Measurements from ENCODE around the gene ZNF3. TPM values are rescaled to one million over a fixed set of nuclear protein-coding genes. Genes with fewer than 3 reads are reported as not detected.
A peak's percentile ranks its signal among the peaks of the same experiment; 100 is the strongest.

Gene ZNF3
- total RNA-seq, 4 donors from 2014 or later: 37.4 to 42.7 (median 41.0) TPM

DNA sequence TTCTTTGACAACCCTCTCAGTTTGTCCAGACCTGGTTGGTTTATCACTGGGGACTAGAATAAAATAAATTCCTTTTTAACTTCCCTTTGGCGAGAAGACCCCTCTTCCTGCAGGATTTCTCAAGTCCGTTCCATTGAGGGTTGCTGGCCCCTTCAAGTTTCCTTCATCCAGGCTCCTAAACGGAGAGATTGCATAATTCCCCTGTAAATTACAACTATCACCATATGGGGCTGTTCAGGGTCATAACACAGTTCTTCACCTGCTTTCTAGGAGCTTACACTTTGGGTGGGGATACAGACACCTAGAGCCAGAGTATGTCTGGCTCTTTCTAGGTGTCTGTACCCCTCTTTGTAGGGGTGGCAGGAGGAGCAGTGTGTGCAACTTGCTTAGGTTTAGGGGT is 4.0 kb upstream of the ZNF3 start:
- 60 to 64% methylated on average over 3 of the region's 3 CpGs for WGBS, 2 donors (ENCODE audit: low coverage in 1 of 2)
- intact Hi-C loops (cut with DNase I; ENCODE audit: low total_unique reads): loop anchor here (5.0 kb wide), 1 partner anchor 42 kb away; the partner anchor contains the start of gene MBLAC1
- H3K27ac ChIP-seq: peak overlapping the region; percentile 89 to 93 (median 92)

DNA sequence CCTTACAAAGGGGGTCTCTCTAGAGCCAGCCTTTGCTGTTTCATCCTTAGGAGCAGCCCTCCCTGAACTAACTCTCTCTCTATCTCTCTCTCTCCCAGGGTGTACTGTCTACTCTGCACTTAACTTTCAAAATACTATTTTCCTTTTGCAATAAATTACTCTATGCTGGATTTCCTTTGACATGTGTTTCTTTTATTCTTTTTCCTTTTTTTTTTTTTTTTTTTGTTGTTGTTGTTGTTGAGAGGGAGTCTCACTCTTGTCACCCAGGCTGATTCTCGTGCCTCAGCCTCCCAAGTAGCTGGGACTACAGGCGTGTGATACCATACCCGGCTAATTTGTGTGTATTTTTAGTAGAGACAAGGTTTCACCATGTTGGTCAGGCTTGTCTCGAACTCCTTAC is 1.5 kb upstream of the ZNF3 start:
- TF ChIP-seq CTCF (IDR thresholded peaks at IDR 0.05): no peak
- no peak for TF ChIP-seq POLR2AphosphoS5 (IDR thresholded peaks at IDR 0.05)
- TF ChIP-seq POLR2A (IDR thresholded peaks at IDR 0.05): no peak
- TF ChIP-seq EP300 (IDR thresholded peaks at IDR 0.05; ENCODE audit: low read depth): no peak
- no peak for DNase-seq
- intact Hi-C loops (cut with DNase I; ENCODE audit: low total_unique reads): no loop called here
- WGBS, 2 donors (ENCODE audit: low coverage in 1 of 2): 72% methylated on average over 4 of the region's 4 CpGs; no CpG with 5 or more reads in 1 of the 2 donors
- no peaks in the 10 kb centered on the region for H3K9me3 ChIP-seq
- no peak overlapping the region for H3K4me3 ChIP-seq
- H3K27me3 ChIP-seq: no peaks in the 10 kb centered on the region
- in situ Hi-C loops (cut with MboI; ENCODE audit: low pct_ligation_motif_present in 1 of 4, low pct_unique_long_range_greater_than_20kb in 1 of 4, low sequenced_read_pairs in 3 of 4): no loop called here
- H3K36me3 ChIP-seq: no peaks in the 10 kb centered on the region
- peak overlapping the region; percentile 94 to 97 (median 96) for H3K27ac ChIP-seq
- H3K4me1 ChIP-seq: peaks cover 23 to 47% (median 45%) of the 10 kb centered on the region in 4 donors

More for the DNA sequence above, 4.0 kb upstream of the ZNF3 start:
- TF ChIP-seq POLR2AphosphoS5 (IDR thresholded peaks at IDR 0.05): no peak
- TF ChIP-seq EP300 (IDR thresholded peaks at IDR 0.05; ENCODE audit: low read depth): no peak
- TF ChIP-seq CTCF (IDR thresholded peaks at IDR 0.05): no peak
- no peak for TF ChIP-seq POLR2A (IDR thresholded peaks at IDR 0.05)
- no peaks in the 10 kb centered on the region for H3K36me3 ChIP-seq
- in situ Hi-C loops (cut with MboI; ENCODE audit: low pct_ligation_motif_present in 1 of 4, low pct_unique_long_range_greater_than_20kb in 1 of 4, low sequenced_read_pairs in 3 of 4): no loop called here
- no peak overlapping the region for H3K4me3 ChIP-seq
- peaks cover 18 to 38% (median 36%) of the 10 kb centered on the region in 4 donors for H3K4me1 ChIP-seq
- H3K27me3 ChIP-seq: no peaks in the 10 kb centered on the region
- no peak for DNase-seq
- no peaks in the 10 kb centered on the region for H3K9me3 ChIP-seq

GRCh38 chr7:100080907-100081534 is 502 bp downstream of the ZNF3 start:
- Histone ChIP-seq H3K4me1 (peaks cover 19 to 55% (median 53%) of the 10 kb centered on the region in 4 donors), H3K9me3 (no peaks in the 10 kb centered on the region), H3K36me3 (peaks cover 0 to 15% (median 5%) of the 10 kb centered on the region in 4 donors), H3K27ac (peak overlapping the region; percentile 94 to 97 (median 96)), H3K27me3 (no peaks in the 10 kb centered on the region), H3K4me3 (peak overlapping the region; percentile 93 to 99 (median 95))
- no peak for DNase-seq
- TF ChIP-seq CTCF (IDR thresholded peaks at IDR 0.05) (no peak), EP300 (IDR thresholded peaks at IDR 0.05; ENCODE audit: low read depth) (no peak), POLR2A (IDR thresholded peaks at IDR 0.05) (no peak), POLR2AphosphoS5 (IDR thresholded peaks at IDR 0.05) (no peak)
- in situ Hi-C loops (cut with MboI; ENCODE audit: low pct_ligation_motif_present in 1 of 4, low pct_unique_long_range_greater_than_20kb in 1 of 4, low sequenced_read_pairs in 3 of 4) (no loop called here), intact Hi-C loops (cut with DNase I; ENCODE audit: low total_unique reads) (no loop called here)
- WGBS, 2 donors (ENCODE audit: low coverage in 1 of 2): 1 to 8% methylated on average over 3 to 34 of the region's 34 CpGs

GRCh38 chr7:100079024-100079560 is 2.4 kb downstream of the ZNF3 start:
- in situ Hi-C loops (cut with MboI; ENCODE audit: low pct_ligation_motif_present in 1 of 4, low pct_unique_long_range_greater_than_20kb in 1 of 4, low sequenced_read_pairs in 3 of 4): loop anchor here in 1 of 4 donors (10.0 kb wide), 1 partner anchor 84 kb away; no protein-coding TSS in a partner anchor
- Histone ChIP-seq H3K27ac (peak overlapping the region; percentile 94 to 97 (median 96)), H3K4me1 (peaks cover 19 to 55% (median 53%) of the 10 kb centered on the region in 4 donors), H3K36me3 (peaks cover 0 to 35% (median 15%) of the 10 kb centered on the region in 4 donors), H3K4me3 (peak overlapping the region in 1 of 4 donors; percentile 93), H3K27me3 (no peaks in the 10 kb centered on the region), H3K9me3 (no peaks in the 10 kb centered on the region)
- 40 to 50% methylated on average over 4 to 7 of the region's 7 CpGs for WGBS, 2 donors (ENCODE audit: low coverage in 1 of 2)
- TF ChIP-seq EP300 (IDR thresholded peaks at IDR 0.05; ENCODE audit: low read depth) (no peak), POLR2AphosphoS5 (IDR thresholded peaks at IDR 0.05) (peak; percentile 18 to 81 (median 65)), POLR2A (IDR thresholded peaks at IDR 0.05) (peak; percentile 47), CTCF (IDR thresholded peaks at IDR 0.05) (no peak)
- intact Hi-C loops (cut with DNase I; ENCODE audit: low total_unique reads): no loop called here
- DNase-seq: peak; percentile 78

Measured in transverse colon (tissue), 4 donors.